GM12875 (cell line): ENCODE results near the gene SEL1L2.
A peak's percentile ranks its signal among the peaks of the same experiment; 100 is the strongest.

Source experiments
- H3K4me3 ChIP-seq: one replicate; pipeline ENCODE4 v1.5.1; 2011; ENCODE audit warnings: low read depth, low read length, control low read depth
- CTCF ChIP-seq: IDR thresholded peaks from 2 replicates; pipeline ENCODE4 v1.5.1; 2011; ENCODE audit warnings: low read depth, mild to moderate bottlenecking, control low read depth, inconsistent platforms, low read length, moderate library complexity, borderline replicate concordance; ENCODE audit not compliant: insufficient read depth

SEL1L2 gene

GRCh38 chr20:13825465-13825864 is 164.9 kb downstream of the SEL1L2 start:
- TF ChIP-seq CTCF: no peak
- no peak overlapping the region for H3K4me3 ChIP-seq

GRCh38 chr20:13824459-13824858 is 166.0 kb downstream of the SEL1L2 start:
- no peak for TF ChIP-seq CTCF
- H3K4me3 ChIP-seq: no peak overlapping the region

- no peak for TF ChIP-seq CTCF
- H3K4me3 ChIP-seq: no peak overlapping the region
These were observed 168.0 kb downstream of the SEL1L2 start for GRCh38 chr20:13822459-13822858.

GRCh38 chr20:13821876-13822275 is 168.5 kb downstream of the SEL1L2 start:
- no peak for TF ChIP-seq CTCF
- no peak overlapping the region for H3K4me3 ChIP-seq

- TF ChIP-seq CTCF: peak; percentile 38; the same call in 1 of the 2 replicates
- no peak overlapping the region for H3K4me3 ChIP-seq
These were observed 170.3 kb downstream of the SEL1L2 start for GRCh38 chr20:13819885-13820645.

GRCh38 chr20:13817342-13817741 is 173.1 kb downstream of the SEL1L2 start:
- TF ChIP-seq CTCF: no peak
- no peak overlapping the region for H3K4me3 ChIP-seq

- no peak overlapping the region for H3K4me3 ChIP-seq
- no peak for TF ChIP-seq CTCF
These were observed 173.7 kb downstream of the SEL1L2 start for GRCh38 chr20:13816757-13817156.
